K562 (cell line): Measurements from ENCODE around the gene NSUN6. TPM values are rescaled to one million over a fixed set of nuclear protein-coding genes. Genes with fewer than 3 reads are reported as not detected.

ENCODE experiments used
- BHLHE40 ChIP-seq: IDR thresholded peaks from 2 replicates; pipeline ENCODE4 v1.6.1; 2011; ENCODE audit warnings: low read length, improper control_type of control experiment
- C11orf30 ChIP-seq: fragments of 450-650 bp; IDR thresholded peaks from 2 replicates; pipeline ENCODE4 v1.6.1; 2016; ENCODE audit warnings: low read depth, mild to moderate bottlenecking
- KDM5B ChIP-seq: fragments of 200-600 bp; sonication (generic); IDR thresholded peaks from 2 replicates; pipeline ENCODE4 v1.6.1; 2012; ENCODE audit warnings: low read depth, mild to moderate bottlenecking, moderate library complexity, low read length, control low read depth, inconsistent platforms; ENCODE audit not compliant: insufficient replicate concordance
- MTA3 ChIP-seq: fragments of 450-650 bp; formaldehyde crosslinking; IDR thresholded peaks from 2 replicates; pipeline ENCODE4 v1.6.1; 2017; ENCODE audit warnings: mild to moderate bottlenecking, borderline replicate concordance
- MYBL2 ChIP-seq, 2 experiments: fragments of 450-650 bp in 1 of 2; sonication (generic) in 1 of 2; formaldehyde crosslinking in 1 of 2; IDR thresholded peaks; 2 replicates each; pipeline versions ENCODE4 v1.6.1 to v1.8.1; 2017 to 2022; ENCODE audit warnings: borderline replicate concordance in 1 of 2, inconsistent platforms in 1 of 2, low read depth in 1 of 2, mild to moderate bottlenecking in 1 of 2, missing genetic modification reagents in 1 of 2, moderate library complexity in 1 of 2
- NFIC ChIP-seq: fragments of 450-650 bp; IDR thresholded peaks from 2 replicates; pipeline ENCODE4 v1.6.1; 2017; ENCODE audit warnings: mild to moderate bottlenecking, inconsistent platforms
- NRF1 ChIP-seq, 2 experiments: fragments of 450-650 bp; IDR thresholded peaks in 1 of 2; conservative IDR thresholded peaks in 1 of 2; 2 replicates each; pipeline ENCODE4 v1.6.1; 2014; ENCODE audit warnings: mild to moderate bottlenecking in 2 of 2
- OTX1 ChIP-seq: fragments of 450-650 bp; formaldehyde crosslinking; IDR thresholded peaks from 2 replicates; pipeline ENCODE4 v1.4.0; 2022; ENCODE audit warnings: mild to moderate bottlenecking
- POLR2AphosphoS5 ChIP-seq: IDR thresholded peaks from 2 replicates; pipeline ENCODE4 v1.6.1; 2011; ENCODE audit warnings: mild to moderate bottlenecking, low read depth, low read length, moderate library complexity; ENCODE audit not compliant: control insufficient read depth, insufficient read depth
- SLC30A9 ChIP-seq: fragments of 250-450 bp; sonication (Bioruptor Pico); IDR thresholded peaks from 2 replicates; pipeline ENCODE4 v1.8.0; 2022; ENCODE audit warnings: mild to moderate bottlenecking, moderate library complexity
- SRSF3 ChIP-seq: fragments of 200-400 bp; formaldehyde crosslinking; IDR thresholded peaks from 2 replicates; pipeline ENCODE4 v1.6.1; 2016; ENCODE audit warnings: mild to moderate bottlenecking, low read length, moderate library complexity; ENCODE audit not compliant: insufficient read depth
- SRSF9 ChIP-seq: fragments of 200-400 bp; formaldehyde crosslinking; IDR thresholded peaks from 2 replicates; pipeline ENCODE4 v1.6.1; 2017; ENCODE audit warnings: low read depth, low read length, borderline replicate concordance
- ZNF224 ChIP-seq: sonication (generic); formaldehyde crosslinking; IDR thresholded peaks from 2 replicates; pipeline ENCODE4 v1.8.0; 2022; ENCODE audit warnings: mild to moderate bottlenecking, missing genetic modification reagents
- ZSCAN32 ChIP-seq: fragments of 450-650 bp; formaldehyde crosslinking; IDR thresholded peaks from 2 replicates; pipeline ENCODE4 v1.4.0; 2020; ENCODE audit warnings: mild to moderate bottlenecking, moderate library complexity
- polyA plus RNA-seq, 8 experiments: library from polyadenylated mRNA; depleted of rRNA in 4 of 8; stranded (reverse) in 5 of 8; unstranded in 3 of 8; fragments of >200 nt; fragmentation: Nextera tagmentation in 2 of 8; fragmentation: Illumina TruSeq in 1 of 8; extraction: Ambion mirVana in 2 of 8; extraction: Trizol in 1 of 8; gene quantifications; 2 replicates each; pipeline versions ENCODE4 v1.2.1 to v1.2.3, GENCODE V29; 2011 to 2014; ENCODE audit warnings: inconsistent platforms in 1 of 8, missing spikeins in 1 of 8
- total RNA-seq, 7 experiments: library from RNA; depleted of rRNA in 6 of 7; stranded (reverse); fragments of >200 nt in 6 of 7; fragmentation: Illumina TruSeq in 2 of 7; extraction: Trizol in 2 of 7; gene quantifications; 2 replicates each; pipeline versions ENCODE4 v1.2.1 to v1.2.3, GENCODE V29; 2011 to 2021; ENCODE audit warnings: low replicate concordance in 1 of 7
- TF ChIP-seq, protein P1 (sequence below), 2 experiments: fragments of 450-650 bp; conservative IDR thresholded peaks; 2 replicates each; pipeline ENCODE4 v1.6.1; 2017; ENCODE audit warnings: mild to moderate bottlenecking in 2 of 2, moderate library complexity in 2 of 2
- TF ChIP-seq, protein P2 (sequence below): sonication (generic); formaldehyde crosslinking; IDR thresholded peaks from 2 replicates; pipeline ENCODE4 v1.8.0; 2022; ENCODE audit warnings: missing genetic modification reagents, mild to moderate bottlenecking, moderate library complexity, borderline replicate concordance
- TF ChIP-seq, protein P3 (sequence below): sonication (generic); formaldehyde crosslinking; IDR thresholded peaks from 2 replicates; pipeline ENCODE4 v1.8.0; 2023; ENCODE audit warnings: mild to moderate bottlenecking, missing genetic modification reagents
- TF ChIP-seq, protein P4 (sequence below): sonication (generic); formaldehyde crosslinking; IDR thresholded peaks from 2 replicates; pipeline ENCODE4 v1.8.0; 2022; ENCODE audit warnings: missing genetic modification reagents, mild to moderate bottlenecking, borderline replicate concordance
- TF ChIP-seq, protein P5 (sequence below): fragments of 250-450 bp; sonication (Bioruptor Pico); IDR thresholded peaks from 2 replicates; pipeline ENCODE4 v1.8.0; 2021; ENCODE audit warnings: borderline replicate concordance, mild to moderate bottlenecking, moderate library complexity; ENCODE audit not compliant: poor library complexity, severe bottlenecking
- TF ChIP-seq, protein P6 (sequence below): fragments of 450-650 bp; formaldehyde crosslinking; conservative IDR thresholded peaks from 2 replicates; pipeline ENCODE4 v1.4.0; 2022; ENCODE audit warnings: mild to moderate bottlenecking, missing genetic modification characterization

Gene NSUN6
- total and polyA plus RNA-seq, 9 of the 15 experiments (the other 6 are each of a cell fraction or from before 2014, with no cell fraction given) = 12.5 to 33.1 (median 24.2) TPM

DNA sequence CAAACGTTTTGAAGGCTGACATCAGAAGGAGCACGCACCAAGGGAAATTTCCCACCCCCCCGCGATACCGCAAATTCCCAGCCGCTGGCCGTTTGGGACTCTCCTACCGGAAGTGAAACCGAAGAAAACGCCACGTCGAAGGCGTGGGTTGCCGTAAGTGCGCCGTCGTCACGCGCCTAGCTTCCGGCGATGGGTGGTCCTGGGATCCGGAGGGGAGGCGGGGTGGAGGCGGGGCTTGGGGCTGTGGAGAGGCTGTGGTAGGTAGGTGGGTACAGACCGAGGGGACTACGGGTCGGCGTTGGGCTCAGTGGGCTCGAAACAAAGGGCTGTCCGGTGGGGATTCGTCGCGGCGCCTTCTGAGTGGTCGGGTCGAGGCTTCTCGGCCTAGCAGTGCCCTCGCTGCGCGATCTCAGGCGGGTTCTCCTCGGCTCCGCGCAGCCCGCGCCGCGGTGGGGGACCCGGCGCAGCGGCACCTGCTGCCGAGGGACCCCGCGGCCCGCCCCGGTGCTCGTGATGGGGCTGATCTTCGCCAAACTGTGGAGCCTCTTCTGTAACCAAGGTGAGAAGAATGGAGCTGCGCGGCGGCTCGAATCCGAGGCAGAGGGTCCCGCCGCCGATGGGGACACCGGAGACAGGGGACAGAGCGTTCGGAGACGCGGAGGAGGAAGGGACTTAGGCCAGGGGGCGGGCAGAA, 7.9 kb upstream of the NSUN6 start, which contains the start of gene ARL5B (continued):
- TF ChIP-seq, protein P1, sequence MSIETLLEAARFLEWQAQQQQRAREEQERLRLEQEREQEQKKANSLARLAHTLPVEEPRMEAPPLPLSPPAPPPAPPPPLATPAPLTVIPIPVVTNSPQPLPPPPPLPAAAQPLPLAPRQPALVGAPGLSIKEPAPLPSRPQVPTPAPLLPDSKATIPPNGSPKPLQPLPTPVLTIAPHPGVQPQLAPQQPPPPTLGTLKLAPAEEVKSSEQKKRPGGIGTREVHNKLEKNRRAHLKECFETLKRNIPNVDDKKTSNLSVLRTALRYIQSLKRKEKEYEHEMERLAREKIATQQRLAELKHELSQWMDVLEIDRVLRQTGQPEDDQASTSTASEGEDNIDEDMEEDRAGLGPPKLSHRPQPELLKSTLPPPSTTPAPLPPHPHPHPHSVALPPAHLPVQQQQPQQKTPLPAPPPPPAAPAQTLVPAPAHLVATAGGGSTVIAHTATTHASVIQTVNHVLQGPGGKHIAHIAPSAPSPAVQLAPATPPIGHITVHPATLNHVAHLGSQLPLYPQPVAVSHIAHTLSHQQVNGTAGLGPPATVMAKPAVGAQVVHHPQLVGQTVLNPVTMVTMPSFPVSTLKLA (conservative IDR thresholded peaks at IDR 0.05) = peak; percentile 75 to 83
- peak; percentile 37 for TF ChIP-seq C11orf30
- no peak for TF ChIP-seq ZSCAN32
- peak; percentile 30; the same call in 1 of the 2 replicates for TF ChIP-seq NFIC
- peak; percentile 85 for TF ChIP-seq POLR2AphosphoS5
- TF ChIP-seq NRF1 (conservative IDR thresholded peaks at IDR 0.05 in 1 of 2, IDR thresholded peaks at IDR 0.05 in 1 of 2) = peak; percentile 79 to 82
- peak; percentile 84; the same call in 1 of the 2 replicates for TF ChIP-seq MTA3
- TF ChIP-seq, protein P2, sequence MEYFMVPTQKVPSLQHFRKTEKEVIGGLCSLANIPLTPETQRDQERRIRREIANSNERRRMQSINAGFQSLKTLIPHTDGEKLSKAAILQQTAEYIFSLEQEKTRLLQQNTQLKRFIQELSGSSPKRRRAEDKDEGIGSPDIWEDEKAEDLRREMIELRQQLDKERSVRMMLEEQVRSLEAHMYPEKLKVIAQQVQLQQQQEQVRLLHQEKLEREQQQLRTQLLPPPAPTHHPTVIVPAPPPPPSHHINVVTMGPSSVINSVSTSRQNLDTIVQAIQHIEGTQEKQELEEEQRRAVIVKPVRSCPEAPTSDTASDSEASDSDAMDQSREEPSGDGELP (CRISPR knock-in tag) = peak; percentile 88; the same call in 1 of the 2 replicates
- no peak for TF ChIP-seq SRSF3
- TF ChIP-seq, protein P3, sequence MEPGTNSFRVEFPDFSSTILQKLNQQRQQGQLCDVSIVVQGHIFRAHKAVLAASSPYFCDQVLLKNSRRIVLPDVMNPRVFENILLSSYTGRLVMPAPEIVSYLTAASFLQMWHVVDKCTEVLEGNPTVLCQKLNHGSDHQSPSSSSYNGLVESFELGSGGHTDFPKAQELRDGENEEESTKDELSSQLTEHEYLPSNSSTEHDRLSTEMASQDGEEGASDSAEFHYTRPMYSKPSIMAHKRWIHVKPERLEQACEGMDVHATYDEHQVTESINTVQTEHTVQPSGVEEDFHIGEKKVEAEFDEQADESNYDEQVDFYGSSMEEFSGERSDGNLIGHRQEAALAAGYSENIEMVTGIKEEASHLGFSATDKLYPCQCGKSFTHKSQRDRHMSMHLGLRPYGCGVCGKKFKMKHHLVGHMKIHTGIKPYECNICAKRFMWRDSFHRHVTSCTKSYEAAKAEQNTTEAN = no peak
- TF ChIP-seq BHLHE40 = peak; percentile 83
- TF ChIP-seq, protein P4, sequence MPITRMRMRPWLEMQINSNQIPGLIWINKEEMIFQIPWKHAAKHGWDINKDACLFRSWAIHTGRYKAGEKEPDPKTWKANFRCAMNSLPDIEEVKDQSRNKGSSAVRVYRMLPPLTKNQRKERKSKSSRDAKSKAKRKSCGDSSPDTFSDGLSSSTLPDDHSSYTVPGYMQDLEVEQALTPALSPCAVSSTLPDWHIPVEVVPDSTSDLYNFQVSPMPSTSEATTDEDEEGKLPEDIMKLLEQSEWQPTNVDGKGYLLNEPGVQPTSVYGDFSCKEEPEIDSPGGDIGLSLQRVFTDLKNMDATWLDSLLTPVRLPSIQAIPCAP = no peak
- TF ChIP-seq, protein P5, sequence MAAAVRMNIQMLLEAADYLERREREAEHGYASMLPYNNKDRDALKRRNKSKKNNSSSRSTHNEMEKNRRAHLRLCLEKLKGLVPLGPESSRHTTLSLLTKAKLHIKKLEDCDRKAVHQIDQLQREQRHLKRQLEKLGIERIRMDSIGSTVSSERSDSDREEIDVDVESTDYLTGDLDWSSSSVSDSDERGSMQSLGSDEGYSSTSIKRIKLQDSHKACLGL = no peak
- no peak for TF ChIP-seq SRSF9
- TF ChIP-seq, protein P6, sequence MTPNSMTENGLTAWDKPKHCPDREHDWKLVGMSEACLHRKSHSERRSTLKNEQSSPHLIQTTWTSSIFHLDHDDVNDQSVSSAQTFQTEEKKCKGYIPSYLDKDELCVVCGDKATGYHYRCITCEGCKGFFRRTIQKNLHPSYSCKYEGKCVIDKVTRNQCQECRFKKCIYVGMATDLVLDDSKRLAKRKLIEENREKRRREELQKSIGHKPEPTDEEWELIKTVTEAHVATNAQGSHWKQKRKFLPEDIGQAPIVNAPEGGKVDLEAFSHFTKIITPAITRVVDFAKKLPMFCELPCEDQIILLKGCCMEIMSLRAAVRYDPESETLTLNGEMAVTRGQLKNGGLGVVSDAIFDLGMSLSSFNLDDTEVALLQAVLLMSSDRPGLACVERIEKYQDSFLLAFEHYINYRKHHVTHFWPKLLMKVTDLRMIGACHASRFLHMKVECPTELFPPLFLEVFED (CRISPR knock-in tag) = no peak
- TF ChIP-seq ZNF224 (CRISPR knock-in tag) = no peak
- TF ChIP-seq OTX1 = no peak
- TF ChIP-seq MYBL2 (IDR thresholded peaks at IDR 0.05; ENCODE audit: low read depth) = 0 out of 2 replicates have a peak, but pooled peaks have one; percentile 36
- TF ChIP-seq MYBL2 (CRISPR knock-in tag; IDR thresholded peaks at IDR 0.05; ENCODE audit: borderline replicate concordance) = no peak
- peak; percentile 44 for TF ChIP-seq KDM5B
- no peak for TF ChIP-seq SLC30A9 (CRISPR knock-in tag)
